Fibroblast of villous mesenchyme (primary cell): ENCODE results near the gene NLRP9. TPM values are rescaled to one million over a fixed set of nuclear protein-coding genes. Genes with fewer than 3 reads are reported as not detected.

Experiments
- DNase-seq: peaks from one replicate; pipeline ENCODE4 v3.0.0-alpha.2; 2010; ENCODE audit warnings: low read depth
- H3K4me3 ChIP-seq: 2 replicates; pipeline ENCODE4 v1.5.1; 2011; ENCODE audit warnings: low read depth, mild to moderate bottlenecking, low read length
- total RNA-seq: library from RNA; depleted of rRNA; stranded (reverse); fragments of >200 nt; gene quantifications from 2 replicates; pipeline ENCODE4 v1.2.3, GENCODE V29; 2012
- TF ChIP-seq, protein P1 (sequence below): IDR thresholded peaks from 2 replicates; pipeline ENCODE4 v1.5.1; 2012; ENCODE audit warnings: low read depth, mild to moderate bottlenecking, low read length; ENCODE audit not compliant: insufficient read depth

Gene NLRP9
- total RNA-seq, 1 donor = not detected

- no peak overlapping the region for H3K4me3 ChIP-seq
- TF ChIP-seq, protein P1, sequence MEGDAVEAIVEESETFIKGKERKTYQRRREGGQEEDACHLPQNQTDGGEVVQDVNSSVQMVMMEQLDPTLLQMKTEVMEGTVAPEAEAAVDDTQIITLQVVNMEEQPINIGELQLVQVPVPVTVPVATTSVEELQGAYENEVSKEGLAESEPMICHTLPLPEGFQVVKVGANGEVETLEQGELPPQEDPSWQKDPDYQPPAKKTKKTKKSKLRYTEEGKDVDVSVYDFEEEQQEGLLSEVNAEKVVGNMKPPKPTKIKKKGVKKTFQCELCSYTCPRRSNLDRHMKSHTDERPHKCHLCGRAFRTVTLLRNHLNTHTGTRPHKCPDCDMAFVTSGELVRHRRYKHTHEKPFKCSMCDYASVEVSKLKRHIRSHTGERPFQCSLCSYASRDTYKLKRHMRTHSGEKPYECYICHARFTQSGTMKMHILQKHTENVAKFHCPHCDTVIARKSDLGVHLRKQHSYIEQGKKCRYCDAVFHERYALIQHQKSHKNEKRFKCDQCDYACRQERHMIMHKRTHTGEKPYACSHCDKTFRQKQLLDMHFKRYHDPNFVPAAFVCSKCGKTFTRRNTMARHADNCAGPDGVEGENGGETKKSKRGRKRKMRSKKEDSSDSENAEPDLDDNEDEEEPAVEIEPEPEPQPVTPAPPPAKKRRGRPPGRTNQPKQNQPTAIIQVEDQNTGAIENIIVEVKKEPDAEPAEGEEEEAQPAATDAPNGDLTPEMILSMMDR = no peak
- DNase-seq = no peak
Measured at GRCh38 chr19:55716531-55716930, 21.7 kb downstream of the NLRP9 start.

DNA sequence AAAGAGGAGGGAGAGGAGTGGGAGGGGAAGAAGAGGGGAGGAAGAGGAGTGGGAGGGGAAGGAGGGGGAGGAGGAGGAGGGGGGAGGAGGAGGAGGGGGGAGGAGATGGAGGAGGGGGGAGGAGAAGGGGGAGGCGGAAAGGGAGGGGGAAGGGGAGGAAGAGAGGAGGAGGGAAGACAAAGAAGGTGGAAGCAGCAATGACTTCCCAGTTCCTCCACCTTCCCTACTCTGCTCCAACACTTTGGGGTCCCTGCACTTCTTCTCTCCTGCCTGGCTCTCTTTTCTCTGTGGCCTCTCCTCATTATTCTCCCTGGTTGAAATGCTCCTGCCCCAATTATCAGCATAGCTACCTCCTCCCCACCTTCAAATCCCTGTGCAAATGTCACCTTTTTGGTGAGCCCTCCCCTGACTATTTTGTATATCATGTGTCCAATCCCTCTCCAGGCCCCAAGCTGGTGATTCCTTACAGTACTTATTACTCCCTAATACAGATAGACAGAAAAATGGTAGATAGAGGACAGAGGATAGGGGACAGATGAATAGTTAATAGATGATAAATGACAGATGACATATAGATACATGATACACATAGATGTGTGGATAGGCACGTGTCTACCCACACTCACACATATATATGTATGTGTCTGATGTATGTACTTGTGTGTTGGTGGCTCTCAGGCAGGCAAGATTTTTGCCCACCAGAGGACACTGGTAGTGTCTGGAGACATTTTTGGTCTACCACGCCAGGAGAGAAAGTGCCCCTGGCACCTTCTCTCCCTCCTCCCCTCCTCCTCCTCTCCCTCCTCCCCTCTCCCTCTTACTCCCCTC lies 25.2 kb downstream of the NLRP9 start:
- no peak overlapping the region for H3K4me3 ChIP-seq
- no peak for DNase-seq
- TF ChIP-seq, protein P1 = no peak

GRCh38 chr19:55711719-55712118 lies 26.5 kb downstream of the NLRP9 start:
- TF ChIP-seq, protein P1 = no peak
- no peak overlapping the region for H3K4me3 ChIP-seq
- DNase-seq = no peak

DNA sequence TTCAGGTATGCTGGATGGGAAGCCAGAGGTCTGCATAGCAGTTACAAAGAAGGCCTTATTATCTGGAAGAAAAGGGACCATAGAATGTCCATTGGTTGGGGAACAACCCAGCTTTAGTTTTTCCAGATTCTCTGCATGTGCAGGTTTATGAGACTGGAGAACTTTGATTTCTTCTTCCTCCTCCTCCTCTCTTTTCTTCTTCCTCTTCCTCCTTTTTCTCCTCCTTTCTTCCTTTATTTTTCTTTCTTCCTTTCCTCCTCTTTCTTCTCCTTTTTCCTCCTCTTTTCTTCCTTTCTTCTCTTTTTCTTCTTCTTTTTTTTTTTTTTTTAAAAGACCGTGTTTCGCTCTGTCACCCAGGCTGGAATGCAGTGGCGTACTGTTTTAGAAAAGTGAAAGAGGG lies 32.2 kb downstream of the NLRP9 start:
- H3K4me3 ChIP-seq = no peak overlapping the region
- no peak for DNase-seq
- TF ChIP-seq, protein P1 = no peak

- no peak for DNase-seq
- TF ChIP-seq, protein P1 = peak; percentile 6
- no peak overlapping the region for H3K4me3 ChIP-seq
Measured at GRCh38 chr19:55704494-55705245, 33.5 kb downstream of the NLRP9 start.

- TF ChIP-seq, protein P1 = peak; percentile 69
- no peak overlapping the region for H3K4me3 ChIP-seq
- DNase-seq = peak; percentile 12
Measured at GRCh38 chr19:55703790-55704215, 34.4 kb downstream of the NLRP9 start.
